ENCODE measurements around the gene EXD3.
A peak's percentile ranks its signal among the peaks of the same experiment; 100 is the strongest.

EXD3 gene

GRCh38 chr9:137446851-137447471 is 24.0 kb upstream of the EXD3 start:
- DNase-seq: no peak

GRCh38 chr9:137445930-137446431 is 23.0 kb upstream of the EXD3 start:
- DNase-seq: no peak

GRCh38 chr9:137445275-137445807 is 22.4 kb upstream of the EXD3 start:
- DNase-seq: peak; percentile 89

- no peak for DNase-seq
Observed at GRCh38 chr9:137444106-137444790, 21.3 kb upstream of the EXD3 start.

- no peak for DNase-seq
Observed at GRCh38 chr9:137441935-137442321, 19.0 kb upstream of the EXD3 start.

GRCh38 chr9:137441289-137441934 is 18.4 kb upstream of the EXD3 start, which contains the start of gene ENTPD8:
TSS of gene ENTPD8 (minus strand) at chr9:137441357. CDS start at chr9:137438285, 3,072 bp downstream.
- DNase-seq: no peak

- DNase-seq: no peak
Observed at GRCh38 chr9:137439158-137439714, 16.3 kb upstream of the EXD3 start.

GRCh38 chr9:137438591-137439157 is 15.7 kb upstream of the EXD3 start:
- DNase-seq: no peak

GRCh38 chr9:137437691-137438590 is 15.0 kb upstream of the EXD3 start:
- DNase-seq: no peak

- DNase-seq: no peak
Observed at GRCh38 chr9:137436761-137437600, 14.0 kb upstream of the EXD3 start.

GRCh38 chr9:137435980-137436760 is 13.2 kb upstream of the EXD3 start:
- no peak for DNase-seq

- no peak for DNase-seq
Observed at GRCh38 chr9:137435381-137435891, 12.5 kb upstream of the EXD3 start.

- DNase-seq: no peak
Observed at GRCh38 chr9:137434498-137435380, 11.8 kb upstream of the EXD3 start.

GRCh38 chr9:137433916-137434431 is 11.0 kb upstream of the EXD3 start:
- DNase-seq: no peak

- no peak for DNase-seq
Observed at GRCh38 chr9:137433349-137433915, 10.5 kb upstream of the EXD3 start.

GRCh38 chr9:137432687-137433348 is 9.9 kb upstream of the EXD3 start:
- no peak for DNase-seq

GRCh38 chr9:137431416-137431931 is 8.5 kb upstream of the EXD3 start:
- DNase-seq: no peak
